ENCODE measurements around the gene CD8B2. TPM values are rescaled to one million over a fixed set of nuclear protein-coding genes. Genes with fewer than 3 reads are reported as not detected.
"Not testable (repeated sequence)": the region's sequence is repeated elsewhere in the genome, so short reads cannot be mapped to it uniquely, and the experiment has no call there.

The CD8B2 gene
- total RNA-seq, 6 experiments from 2014 or later = not detected

GRCh38 chr2:106555053-106555452 lies 67.9 kb downstream of the CD8B2 start:
- ATAC-seq = no peak
- 0% methylated on average over 1 of the region's 1 CpG for WGBS (ENCODE audit: insufficient coverage, low coverage, low lambda C conversion rate, missing lambda C conversion rate)
- Histone ChIP-seq H3K36me3 (no peaks in the 10 kb centered on the region), H3K4me3 (no peak overlapping the region), H3K9me3 (no peaks in the 10 kb centered on the region), H3K4me1 (no peaks in the 10 kb centered on the region), H3K27ac (no peak overlapping the region), H3K27me3 (no peaks in the 10 kb centered on the region)
- TF ChIP-seq CTCF (IDR thresholded peaks at IDR 0.05) (no peak), POLR2A (IDR thresholded peaks at IDR 0.05) (no peak)
- intact Hi-C loops (cut with DNase I) = no loop called here
- no peak for DNase-seq

DNA sequence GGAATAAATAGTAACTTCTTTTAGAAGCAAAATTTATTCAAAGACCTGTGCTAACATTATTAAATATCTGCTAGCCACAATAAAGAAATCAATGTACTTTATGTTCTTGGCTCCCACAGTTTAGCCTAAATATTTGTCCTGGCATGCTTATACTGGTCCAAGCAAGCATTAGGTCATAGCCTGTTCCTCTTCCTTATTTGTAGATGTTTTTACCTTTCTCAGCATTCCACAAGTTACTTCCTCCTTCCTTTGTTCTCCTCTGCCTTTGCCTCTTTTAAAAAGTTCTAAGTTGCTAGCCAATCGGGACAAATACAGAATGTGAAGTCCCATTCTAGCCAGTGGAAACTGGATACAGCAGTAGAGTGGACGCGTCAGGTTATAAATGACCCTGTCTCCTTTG lies 72.6 kb downstream of the CD8B2 start:
- 72% methylated on average over 3 of the region's 3 CpGs for WGBS (ENCODE audit: insufficient coverage, low coverage, low lambda C conversion rate, missing lambda C conversion rate)
- H3K4me1 ChIP-seq; H3K27me3 ChIP-seq; ATAC-seq; H3K27ac ChIP-seq; H3K9me3 ChIP-seq; H3K4me3 ChIP-seq; H3K36me3 ChIP-seq; intact Hi-C loops (cut with DNase I); DNase-seq: not testable (repeated sequence)

GRCh38 chr2:106560773-106561172 lies 73.6 kb downstream of the CD8B2 start:
- no peaks in the 10 kb centered on the region for H3K27me3 ChIP-seq
- intact Hi-C loops (cut with DNase I) = no loop called here
- ATAC-seq = peak in 3 of 4 donors; percentile 12 to 80 (median 23)
- no peak overlapping the region for H3K4me3 ChIP-seq
- no peaks in the 10 kb centered on the region for H3K36me3 ChIP-seq
- H3K27ac ChIP-seq = no peak overlapping the region
- DNase-seq = no peak
- TF ChIP-seq CTCF (IDR thresholded peaks at IDR 0.05) = no peak
- TF ChIP-seq POLR2A (IDR thresholded peaks at IDR 0.05) = no peak
- H3K4me1 ChIP-seq = no peaks in the 10 kb centered on the region
- WGBS (ENCODE audit: insufficient coverage, low coverage, low lambda C conversion rate, missing lambda C conversion rate) = 60% methylated on average over 1 of the region's 1 CpG
- no peaks in the 10 kb centered on the region for H3K9me3 ChIP-seq

DNA sequence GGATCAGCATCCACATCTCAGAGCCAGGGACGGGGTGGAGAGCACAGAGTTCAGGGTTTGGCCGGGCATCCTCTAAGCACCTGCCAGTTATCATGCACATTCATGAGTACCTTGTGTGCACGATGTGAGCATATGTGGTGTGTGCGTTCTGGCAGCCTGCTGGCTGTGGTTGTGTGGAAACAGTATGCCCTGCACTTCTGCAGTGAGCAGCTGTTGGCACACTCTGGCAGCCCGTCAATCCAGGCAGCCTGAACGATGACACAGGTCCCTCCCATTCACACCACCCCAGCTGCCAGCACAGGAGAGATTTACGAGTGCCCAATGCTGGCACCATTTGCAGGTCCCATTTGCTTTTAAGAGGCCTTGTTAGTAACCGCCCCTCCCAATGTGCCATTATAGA lies 74.2 kb downstream of the CD8B2 start:
- intact Hi-C loops (cut with DNase I) = no loop called here
- ATAC-seq (peak in 1 of 4 donors; percentile 26), DNase-seq (peak in 1 of 3 donors; percentile 27)
- H3K27me3 ChIP-seq = no peaks in the 10 kb centered on the region
- H3K36me3 ChIP-seq = no peaks in the 10 kb centered on the region
- no peak overlapping the region for H3K27ac ChIP-seq
- TF ChIP-seq CTCF (IDR thresholded peaks at IDR 0.05) (no peak), POLR2A (IDR thresholded peaks at IDR 0.05) (no peak)
- no peaks in the 10 kb centered on the region for H3K9me3 ChIP-seq
- no peak overlapping the region for H3K4me3 ChIP-seq
- 100% methylated on average over 1 of the region's 8 CpGs for WGBS (ENCODE audit: insufficient coverage, low coverage, low lambda C conversion rate, missing lambda C conversion rate)
- H3K4me1 ChIP-seq = no peaks in the 10 kb centered on the region

DNA sequence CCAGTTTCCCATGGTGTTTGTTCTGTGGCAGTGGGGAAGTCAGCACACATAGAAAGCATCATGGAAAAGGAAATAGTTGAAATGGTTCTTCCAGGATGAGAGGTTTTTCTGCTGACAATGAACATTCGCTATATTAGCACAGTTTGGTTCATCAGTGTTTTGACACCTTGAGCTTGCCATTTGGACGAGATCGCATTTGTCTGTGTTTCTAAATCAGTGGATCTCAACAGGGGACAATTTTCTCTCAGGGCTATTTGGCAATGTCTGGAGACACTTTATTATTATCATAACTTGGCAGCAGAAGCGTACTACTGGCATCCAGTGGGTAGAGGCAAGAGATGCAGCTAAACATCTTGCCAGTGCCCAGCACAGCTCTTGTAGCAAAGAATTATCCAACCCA lies 74.6 kb downstream of the CD8B2 start:
- Histone ChIP-seq H3K27me3 (no peaks in the 10 kb centered on the region), H3K27ac (no peak overlapping the region), H3K9me3 (no peaks in the 10 kb centered on the region), H3K36me3 (no peaks in the 10 kb centered on the region), H3K4me1 (no peaks in the 10 kb centered on the region), H3K4me3 (no peak overlapping the region)
- no peak for TF ChIP-seq CTCF (IDR thresholded peaks at IDR 0.05)
- TF ChIP-seq POLR2A (IDR thresholded peaks at IDR 0.05) = no peak
- 90% methylated on average over 3 of the region's 4 CpGs for WGBS (ENCODE audit: insufficient coverage, low coverage, low lambda C conversion rate, missing lambda C conversion rate)
- ATAC-seq = no peak
- no peak for DNase-seq
- intact Hi-C loops (cut with DNase I) = no loop called here
